ENCODE measurements around the gene BAZ1B.
"Not testable (repeated sequence)": the region's sequence is repeated elsewhere in the genome, so short reads cannot be mapped to it uniquely, and the experiment has no call there.

BAZ1B gene

GRCh38 chr7:73503229-73503628 lies 18.9 kb downstream of the BAZ1B start:
- DNase-seq (ENCODE audit: low read depth in 2 of 2): no peak

GRCh38 chr7:73496626-73497025 lies 25.5 kb downstream of the BAZ1B start:
- no peak for DNase-seq (ENCODE audit: low read depth in 2 of 2)

- not testable (repeated sequence) for DNase-seq (ENCODE audit: low read depth in 2 of 2)
These were observed 26.6 kb downstream of the BAZ1B start for GRCh38 chr7:73495507-73495906.

GRCh38 chr7:73489976-73490375 lies 32.1 kb downstream of the BAZ1B start:
- DNase-seq (ENCODE audit: low read depth in 2 of 2): no peak

GRCh38 chr7:73487486-73487885 lies 34.6 kb downstream of the BAZ1B start:
- no peak for DNase-seq (ENCODE audit: low read depth in 2 of 2)

- DNase-seq (ENCODE audit: low read depth in 2 of 2): no peak
These were observed 38.9 kb downstream of the BAZ1B start for GRCh38 chr7:73483171-73483570.

- no peak for DNase-seq (ENCODE audit: low read depth in 2 of 2)
These were observed 39.3 kb downstream of the BAZ1B start for GRCh38 chr7:73482746-73483145.

- not testable (repeated sequence) for DNase-seq (ENCODE audit: low read depth in 2 of 2)
These were observed 40.6 kb downstream of the BAZ1B start for GRCh38 chr7:73481521-73481920.

- no peak for DNase-seq (ENCODE audit: low read depth in 2 of 2)
These were observed 43.5 kb downstream of the BAZ1B start for GRCh38 chr7:73478549-73478948.

- no peak for DNase-seq (ENCODE audit: low read depth in 2 of 2)
These were observed 44.7 kb downstream of the BAZ1B start for GRCh38 chr7:73477376-73477775.

GRCh38 chr7:73470208-73470607 lies 51.9 kb downstream of the BAZ1B start:
- DNase-seq (ENCODE audit: low read depth in 2 of 2): no peak

GRCh38 chr7:73467046-73467445 lies 55.0 kb downstream of the BAZ1B start:
- not testable (repeated sequence) for DNase-seq (ENCODE audit: low read depth in 2 of 2)

- DNase-seq (ENCODE audit: low read depth in 2 of 2): no peak
These were observed 56.0 kb downstream of the BAZ1B start for GRCh38 chr7:73466112-73466511.

GRCh38 chr7:73463966-73464365 lies 58.1 kb downstream of the BAZ1B start:
- no peak for DNase-seq (ENCODE audit: low read depth in 2 of 2)

- DNase-seq (ENCODE audit: low read depth in 2 of 2): no peak
These were observed 58.8 kb downstream of the BAZ1B start for GRCh38 chr7:73463260-73463659.

- no peak for DNase-seq (ENCODE audit: low read depth in 2 of 2)
These were observed 60.3 kb downstream of the BAZ1B start for GRCh38 chr7:73461782-73462285.

- DNase-seq (ENCODE audit: low read depth in 2 of 2): no peak
These were observed 67.7 kb downstream of the BAZ1B start for GRCh38 chr7:73454424-73454823.

- DNase-seq (ENCODE audit: low read depth in 2 of 2): no peak
These were observed 69.0 kb downstream of the BAZ1B start for GRCh38 chr7:73452999-73453635.

- no peak for DNase-seq (ENCODE audit: low read depth in 2 of 2)
These were observed 70.2 kb downstream of the BAZ1B start for GRCh38 chr7:73451780-73452398.

GRCh38 chr7:73449422-73449821 lies 72.7 kb downstream of the BAZ1B start:
- DNase-seq (ENCODE audit: low read depth in 2 of 2): no peak

- no peak for DNase-seq (ENCODE audit: low read depth in 2 of 2)
These were observed 73.5 kb downstream of the BAZ1B start for GRCh38 chr7:73448609-73449008.

GRCh38 chr7:73447121-73447733 lies 74.9 kb downstream of the BAZ1B start:
- no peak for DNase-seq (ENCODE audit: low read depth in 2 of 2)

GRCh38 chr7:73446682-73447081 lies 75.4 kb downstream of the BAZ1B start:
- DNase-seq (ENCODE audit: low read depth in 2 of 2): no peak

Measured in stimulated activated CD8-positive, alpha-beta memory T cell treated with anti-CD3 and anti-CD28 coated beads, Interleukin-2, amount 100 ng/mL, for 48 hours (primary cell).